HUES64 (cell line): ENCODE data around the gene CDK12. TPM values are rescaled to one million over a fixed set of nuclear protein-coding genes. Genes with fewer than 3 reads are reported as not detected.
"Not testable (repeated sequence)": the region's sequence is repeated elsewhere in the genome, so short reads cannot be mapped to it uniquely, and the experiment has no call there.

Experiments used
- H3K27ac ChIP-seq: 2 replicates; pipeline ENCODE4 v1.7.0; 2013; ENCODE audit warnings: low read depth, low read length, inconsistent platforms
- H3K27me3 ChIP-seq: 2 replicates; pipeline ENCODE4 v1.6.1; 2013; ENCODE audit warnings: mild to moderate bottlenecking, low read length; ENCODE audit not compliant: insufficient read depth
- H3K36me3 ChIP-seq: 2 replicates; pipeline ENCODE4 v1.6.1; 2013; ENCODE audit warnings: mild to moderate bottlenecking, low read length; ENCODE audit not compliant: insufficient read depth
- H3K4me1 ChIP-seq: 2 replicates; pipeline ENCODE4 v1.6.1; 2013; ENCODE audit warnings: mild to moderate bottlenecking, low read length, moderate library complexity; ENCODE audit not compliant: insufficient read depth
- H3K4me3 ChIP-seq: 2 replicates; pipeline ENCODE4 v1.5.1; 2013; ENCODE audit warnings: mild to moderate bottlenecking, low read length, moderate library complexity
- H3K9ac ChIP-seq: 2 replicates; pipeline ENCODE4 v1.6.1; 2013; ENCODE audit warnings: mild to moderate bottlenecking, low read depth, low read length
- H3K9me3 ChIP-seq: 2 replicates; pipeline ENCODE4 v1.6.1; 2013; ENCODE audit warnings: low read depth, low read length; ENCODE audit not compliant: insufficient read depth
- WGBS: fragments of 150-250, 120-280 bp; methylation state at CpG from one replicate; pipeline ENCODE4 v1.1.7; 2013; ENCODE audit warnings: missing lambda C conversion rate; 5-methylcytosine and 5-hydroxymethylcytosine counted together
- polyA plus RNA-seq, 2 experiments: library from polyadenylated mRNA; stranded (reverse); fragments of 50-300 nt; gene quantifications; one replicate each; pipeline ENCODE4 v1.2.3, GENCODE V29; 2013

CDK12 gene
- 32.1 TPM for polyA plus RNA-seq (2013, experiment 1 of 2)
- polyA plus RNA-seq (2013, experiment 2 of 2) = 29.2 TPM

- H3K36me3 ChIP-seq = peaks cover 3% of the 10 kb centered on the region; the same call in 1 of the 2 replicates
- H3K4me3 ChIP-seq = peak within 1 kb of the TSS; percentile 81
- peak within 1 kb of the TSS; percentile 99 for H3K9ac ChIP-seq
- H3K9me3 ChIP-seq = no peaks in the 10 kb centered on the region
- 0 out of 2 replicates have a peak, but pooled peaks cover 11% of the 10 kb centered on the region for H3K4me1 ChIP-seq
- 3% methylated on average over 45 of the region's 51 CpGs for WGBS
- no peaks in the 10 kb centered on the region for H3K27me3 ChIP-seq
- H3K27ac ChIP-seq = peak within 1 kb of the TSS; percentile 94
Observed at GRCh38 chr17:39461113-39461925, at the start of gene CDK12. Gene CDK12, plus strand, starts transcription at chr17:39461486. Its CDS starts 586 bp downstream, at chr17:39462072.

- no peak overlapping the region for H3K4me3 ChIP-seq
- H3K9ac ChIP-seq = no peak overlapping the region
- H3K4me1 ChIP-seq = no peaks in the 10 kb centered on the region
- peaks cover 85% of the 10 kb centered on the region for H3K36me3 ChIP-seq
- no peak overlapping the region for H3K27ac ChIP-seq
- no peaks in the 10 kb centered on the region for H3K9me3 ChIP-seq
- no peaks in the 10 kb centered on the region for H3K27me3 ChIP-seq
- 100% methylated on average over 1 of the region's 1 CpG for WGBS
Observed at GRCh38 chr17:39416141-39416540, 45.1 kb upstream of the CDK12 start.

DNA sequence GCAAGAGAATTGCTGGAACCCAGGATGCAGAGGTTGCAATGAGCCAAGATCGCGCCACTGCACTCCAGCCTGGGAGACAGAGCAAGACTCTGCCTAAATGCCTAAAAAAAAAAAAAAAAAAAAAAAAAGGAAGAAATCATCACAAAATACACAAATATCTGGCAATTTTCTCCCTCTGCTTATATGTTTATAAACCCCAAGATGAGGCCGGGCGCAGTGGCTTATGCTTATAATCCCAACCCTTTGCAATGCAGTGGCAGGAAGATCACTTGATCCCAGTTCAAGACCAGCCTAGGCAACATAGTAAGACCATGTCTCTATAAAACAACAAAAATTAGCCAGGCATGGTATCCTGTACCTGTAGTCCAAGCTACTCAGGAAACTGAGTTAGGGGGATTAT is 31.7 kb upstream of the CDK12 start:
- peaks cover 93% of the 10 kb centered on the region for H3K36me3 ChIP-seq
- H3K27me3 ChIP-seq = no peaks in the 10 kb centered on the region
- H3K4me1 ChIP-seq = no peaks in the 10 kb centered on the region
- no peak overlapping the region for H3K27ac ChIP-seq
- WGBS = 93% methylated on average over 4 of the region's 4 CpGs
- no peak overlapping the region for H3K4me3 ChIP-seq
- no peaks in the 10 kb centered on the region for H3K9me3 ChIP-seq
- H3K9ac ChIP-seq = no peak overlapping the region

GRCh38 chr17:39439868-39440267 is 21.4 kb upstream of the CDK12 start:
- not testable (repeated sequence) for H3K4me3 ChIP-seq, H3K4me1 ChIP-seq, H3K9ac ChIP-seq, H3K27me3 ChIP-seq, H3K9me3 ChIP-seq, H3K27ac ChIP-seq
- WGBS = 95% methylated on average over 2 of the region's 2 CpGs
- H3K36me3 ChIP-seq = peaks cover 89% of the 10 kb centered on the region

GRCh38 chr17:39443326-39443725 is 18.0 kb upstream of the CDK12 start:
- Histone ChIP-seq H3K4me1 (no peaks in the 10 kb centered on the region), H3K4me3 (no peak overlapping the region), H3K36me3 (peaks cover 92% of the 10 kb centered on the region), H3K9me3 (no peaks in the 10 kb centered on the region), H3K27me3 (no peaks in the 10 kb centered on the region), H3K27ac (no peak overlapping the region), H3K9ac (no peak overlapping the region)

GRCh38 chr17:39447561-39447960 is 13.7 kb upstream of the CDK12 start:
- no peak overlapping the region for H3K9ac ChIP-seq
- H3K27me3 ChIP-seq = no peaks in the 10 kb centered on the region
- WGBS = 95% methylated on average over 4 of the region's 5 CpGs

GRCh38 chr17:39450051-39450450 is 11.2 kb upstream of the CDK12 start:
- no peak overlapping the region; the same call in 1 of the 2 replicates for H3K27ac ChIP-seq
- no peaks in the 10 kb centered on the region for H3K9me3 ChIP-seq
- H3K4me1 ChIP-seq = no peaks in the 10 kb centered on the region
- WGBS = 92% methylated on average over 13 of the region's 13 CpGs
- H3K4me3 ChIP-seq = peak overlapping the region; percentile 86
- H3K27me3 ChIP-seq = no peaks in the 10 kb centered on the region
- peaks cover 33% of the 10 kb centered on the region for H3K36me3 ChIP-seq
- peak overlapping the region; percentile 98 for H3K9ac ChIP-seq

More at GRCh38 chr17:39447561-39447960, 13.7 kb upstream of the CDK12 start:
- Histone ChIP-seq H3K4me3 (no peak overlapping the region), H3K4me1 (no peaks in the 10 kb centered on the region), H3K27ac (no peak overlapping the region), H3K36me3 (peaks cover 56% of the 10 kb centered on the region), H3K9me3 (no peaks in the 10 kb centered on the region)

DNA sequence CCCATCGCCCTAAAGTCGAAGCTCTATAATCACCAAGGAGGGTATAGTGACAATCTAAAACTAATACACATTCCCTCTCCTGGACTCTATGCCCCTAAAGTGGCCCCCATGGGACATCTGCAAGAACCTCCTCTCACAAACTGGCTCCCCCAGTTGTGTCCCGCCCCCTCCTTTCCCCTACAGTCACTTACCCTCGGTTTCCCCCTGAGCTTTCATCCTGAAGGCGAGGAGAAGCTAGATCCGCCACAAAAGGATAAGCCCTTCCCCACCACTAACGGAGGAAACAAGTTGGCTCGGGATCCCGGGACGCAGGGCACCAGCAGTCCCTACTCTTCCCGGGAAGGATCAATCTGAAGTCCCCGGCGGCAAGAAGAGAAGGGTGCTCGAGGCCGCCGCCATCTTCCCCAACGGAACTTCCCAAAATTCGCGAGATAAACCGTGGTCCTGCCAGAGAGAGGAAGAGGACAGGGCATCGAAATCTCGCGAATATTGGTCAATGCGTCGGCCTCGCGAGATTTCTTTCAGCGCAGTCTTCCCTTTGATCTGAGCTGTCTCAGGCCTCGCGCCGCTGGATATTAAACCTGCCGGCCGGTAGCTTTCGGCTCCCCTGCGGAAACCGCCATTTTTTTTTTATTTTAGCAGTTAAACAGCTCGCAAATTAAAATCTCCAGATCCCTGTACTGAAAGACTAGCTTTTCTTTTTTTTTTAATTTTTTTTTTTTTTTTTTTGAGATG is 10.3 kb upstream of the CDK12 start, which contains the start of gene MED1:
MED1 (minus strand) TSS at position 417 of the 735 bp plus-strand sequence; CDS start at position 216, 201 bp downstream.
- peak within 1 kb of the TSS; percentile 86 for H3K4me3 ChIP-seq
- no peaks in the 10 kb centered on the region for H3K27me3 ChIP-seq
- peak within 1 kb of the TSS; percentile 98 for H3K9ac ChIP-seq
- peak within 1 kb of the TSS; percentile 89 for H3K27ac ChIP-seq
- WGBS = under 1% methylated on average over 37 of the region's 37 CpGs
- H3K36me3 ChIP-seq = peaks cover 24% of the 10 kb centered on the region
- H3K9me3 ChIP-seq = no peaks in the 10 kb centered on the region
- H3K4me1 ChIP-seq = no peaks in the 10 kb centered on the region

DNA sequence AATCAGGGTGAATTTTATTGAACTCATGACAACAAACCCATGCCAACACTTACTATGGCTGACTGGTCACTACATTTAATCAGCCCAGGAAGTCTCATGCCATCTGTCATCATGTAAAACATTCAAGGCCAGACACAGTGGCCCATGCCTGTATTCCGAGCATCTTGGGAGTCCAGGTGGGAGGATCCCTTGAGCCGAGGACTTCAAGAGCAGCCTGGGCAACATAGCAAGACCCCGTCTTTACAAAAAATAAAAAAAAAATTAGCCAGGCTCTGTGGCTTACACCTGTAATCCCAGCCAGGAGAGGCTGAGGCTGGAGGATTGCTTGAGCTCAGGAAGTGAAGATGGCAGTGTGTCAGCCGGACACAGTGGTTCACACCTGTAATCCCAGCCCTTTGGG is 5.4 kb upstream of the CDK12 start:
- H3K9me3 ChIP-seq = no peaks in the 10 kb centered on the region
- no peaks in the 10 kb centered on the region for H3K4me1 ChIP-seq
- no peaks in the 10 kb centered on the region for H3K36me3 ChIP-seq
- 92% methylated on average over 4 of the region's 4 CpGs for WGBS
- no peak overlapping the region for H3K27ac ChIP-seq
- no peak overlapping the region for H3K4me3 ChIP-seq
- no peaks in the 10 kb centered on the region for H3K27me3 ChIP-seq
- H3K9ac ChIP-seq = no peak overlapping the region

- peak overlapping the region; percentile 81 for H3K4me3 ChIP-seq
- no peaks in the 10 kb centered on the region for H3K27me3 ChIP-seq
- WGBS = under 1% methylated on average over 30 of the region's 34 CpGs
- H3K36me3 ChIP-seq = peaks cover 4% of the 10 kb centered on the region
- H3K9me3 ChIP-seq = no peaks in the 10 kb centered on the region
- peak overlapping the region; percentile 94 for H3K27ac ChIP-seq
- H3K4me1 ChIP-seq = 0 out of 2 replicates have a peak, but pooled peaks cover 11% of the 10 kb centered on the region
- peak overlapping the region; percentile 99 for H3K9ac ChIP-seq
Observed at GRCh38 chr17:39461926-39462569, 762 bp downstream of the CDK12 start.
